IMR-90 (cell line): ENCODE results near the gene CYP24A1.

Source experiments
- BHLHE40 ChIP-seq: fragments of 150-350 bp; IDR thresholded peaks from 2 replicates; pipeline ENCODE4 v1.6.1; 2016; ENCODE audit warnings: mild to moderate bottlenecking, low read depth, low read length
- CEBPB ChIP-seq: IDR thresholded peaks from 2 replicates; pipeline ENCODE4 v1.6.1; 2012; ENCODE audit warnings: low read depth, low read length, improper control_type of control experiment
- MAFK ChIP-seq: IDR thresholded peaks from 2 replicates; pipeline ENCODE4 v1.6.1; 2012; ENCODE audit warnings: low read depth, low read length, improper control_type of control experiment
- NFE2L2 ChIP-seq: fragments of 150-350 bp; IDR thresholded peaks from 2 replicates; pipeline ENCODE4 v1.6.1; 2016; ENCODE audit warnings: low read depth, mild to moderate bottlenecking, low read length
- RAD21 ChIP-seq: IDR thresholded peaks from 2 replicates; pipeline ENCODE4 v1.6.1; 2012; ENCODE audit warnings: low read length, improper control_type of control experiment
- RFX5 ChIP-seq: IDR thresholded peaks from 2 replicates; pipeline ENCODE4 v1.8.0; 2012; ENCODE audit warnings: low read depth, mild to moderate bottlenecking, low read length, moderate library complexity
- SMC3 ChIP-seq: fragments of 150-350 bp; IDR thresholded peaks from 2 replicates; pipeline ENCODE4 v1.6.1; 2016; ENCODE audit warnings: low read depth, mild to moderate bottlenecking, antibody characterized with exemption, low read length, moderate library complexity
- TF ChIP-seq, protein P1 (sequence below): conservative IDR thresholded peaks from 2 replicates; pipeline ENCODE4 v1.5.1; 2012; ENCODE audit warnings: mild to moderate bottlenecking, low read depth, low read length, improper control_type of control experiment

GRCh38 chr20:54221996-54222890 is 48.5 kb upstream of the CYP24A1 start:
- TF ChIP-seq NFE2L2, result no peak
- TF ChIP-seq, protein P1, sequence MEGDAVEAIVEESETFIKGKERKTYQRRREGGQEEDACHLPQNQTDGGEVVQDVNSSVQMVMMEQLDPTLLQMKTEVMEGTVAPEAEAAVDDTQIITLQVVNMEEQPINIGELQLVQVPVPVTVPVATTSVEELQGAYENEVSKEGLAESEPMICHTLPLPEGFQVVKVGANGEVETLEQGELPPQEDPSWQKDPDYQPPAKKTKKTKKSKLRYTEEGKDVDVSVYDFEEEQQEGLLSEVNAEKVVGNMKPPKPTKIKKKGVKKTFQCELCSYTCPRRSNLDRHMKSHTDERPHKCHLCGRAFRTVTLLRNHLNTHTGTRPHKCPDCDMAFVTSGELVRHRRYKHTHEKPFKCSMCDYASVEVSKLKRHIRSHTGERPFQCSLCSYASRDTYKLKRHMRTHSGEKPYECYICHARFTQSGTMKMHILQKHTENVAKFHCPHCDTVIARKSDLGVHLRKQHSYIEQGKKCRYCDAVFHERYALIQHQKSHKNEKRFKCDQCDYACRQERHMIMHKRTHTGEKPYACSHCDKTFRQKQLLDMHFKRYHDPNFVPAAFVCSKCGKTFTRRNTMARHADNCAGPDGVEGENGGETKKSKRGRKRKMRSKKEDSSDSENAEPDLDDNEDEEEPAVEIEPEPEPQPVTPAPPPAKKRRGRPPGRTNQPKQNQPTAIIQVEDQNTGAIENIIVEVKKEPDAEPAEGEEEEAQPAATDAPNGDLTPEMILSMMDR, result no peak
- no peak for TF ChIP-seq CEBPB
- no peak for TF ChIP-seq RFX5
- no peak for TF ChIP-seq MAFK
- no peak for TF ChIP-seq RAD21
- TF ChIP-seq SMC3, result no peak
- TF ChIP-seq BHLHE40, result no peak
